Tibial nerve (tissue), 4 donors: ENCODE measurements around the gene MYO5C.

ENCODE experiments used
- EP300 ChIP-seq, 2 donors: sonication (generic); formaldehyde crosslinking; IDR thresholded peaks; one replicate each; pipeline ENCODE4 v1.6.1; 2017; ENCODE audit warnings: antibody characterized with exemption in 2 of 2, mild to moderate bottlenecking in 1 of 2
- TF ChIP-seq, protein P1 (sequence below), 5 experiments: fragments of 200-600 bp in 3 of 5; fragments of 450-650 bp in 2 of 5; sonication (generic) in 3 of 5; IDR thresholded peaks; one replicate each; pipeline ENCODE4 v1.5.1; 2016 to 2019; ENCODE audit warnings: antibody characterized with exemption in 5 of 5, mild to moderate bottlenecking in 3 of 5, moderate library complexity in 2 of 5

DNA sequence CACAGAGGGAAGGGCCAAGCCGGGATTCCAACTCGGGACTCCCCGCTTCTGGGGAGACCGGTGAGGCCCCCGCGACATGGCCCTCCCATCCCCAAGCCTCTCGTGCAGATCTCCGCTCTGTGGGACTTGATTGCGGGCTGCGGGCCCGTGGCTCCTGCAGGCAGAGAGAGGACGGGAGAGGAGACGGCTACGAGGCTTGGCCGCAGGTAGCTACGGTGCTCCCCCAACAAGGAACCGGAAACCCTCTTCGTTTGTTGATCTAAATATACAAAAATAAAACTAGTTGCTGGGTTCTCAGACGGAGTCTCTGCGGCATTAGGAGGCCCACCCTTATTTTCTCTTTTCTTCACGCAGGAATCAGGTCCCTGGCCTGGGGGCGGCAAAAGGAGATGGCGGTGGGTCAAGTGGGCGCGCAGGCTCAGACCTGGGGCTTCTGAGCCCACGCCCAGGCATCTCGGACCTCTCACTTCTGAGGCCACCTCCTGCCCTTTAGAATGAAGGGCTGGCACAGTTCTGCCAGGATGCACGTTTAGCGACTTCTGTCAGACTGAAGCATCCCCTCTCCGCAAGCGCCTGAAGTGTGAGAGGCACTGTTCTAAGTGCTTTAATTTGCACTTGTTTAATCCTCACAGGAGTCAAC lies 115.3 kb downstream of the MYO5C start:
- TF ChIP-seq, protein P1, sequence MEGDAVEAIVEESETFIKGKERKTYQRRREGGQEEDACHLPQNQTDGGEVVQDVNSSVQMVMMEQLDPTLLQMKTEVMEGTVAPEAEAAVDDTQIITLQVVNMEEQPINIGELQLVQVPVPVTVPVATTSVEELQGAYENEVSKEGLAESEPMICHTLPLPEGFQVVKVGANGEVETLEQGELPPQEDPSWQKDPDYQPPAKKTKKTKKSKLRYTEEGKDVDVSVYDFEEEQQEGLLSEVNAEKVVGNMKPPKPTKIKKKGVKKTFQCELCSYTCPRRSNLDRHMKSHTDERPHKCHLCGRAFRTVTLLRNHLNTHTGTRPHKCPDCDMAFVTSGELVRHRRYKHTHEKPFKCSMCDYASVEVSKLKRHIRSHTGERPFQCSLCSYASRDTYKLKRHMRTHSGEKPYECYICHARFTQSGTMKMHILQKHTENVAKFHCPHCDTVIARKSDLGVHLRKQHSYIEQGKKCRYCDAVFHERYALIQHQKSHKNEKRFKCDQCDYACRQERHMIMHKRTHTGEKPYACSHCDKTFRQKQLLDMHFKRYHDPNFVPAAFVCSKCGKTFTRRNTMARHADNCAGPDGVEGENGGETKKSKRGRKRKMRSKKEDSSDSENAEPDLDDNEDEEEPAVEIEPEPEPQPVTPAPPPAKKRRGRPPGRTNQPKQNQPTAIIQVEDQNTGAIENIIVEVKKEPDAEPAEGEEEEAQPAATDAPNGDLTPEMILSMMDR (IDR thresholded peaks at IDR 0.05), result no peak
- TF ChIP-seq EP300 (IDR thresholded peaks at IDR 0.05), result no peak
